Fibroblast of upper back skin (primary cell): ENCODE data around the gene TMEM273.
A peak's percentile ranks its signal among the peaks of the same experiment; 100 is the strongest.

Experiments used
- DNase-seq: peaks from one replicate; pipeline ENCODE4 v3.0.0-alpha.2; 2013

Gene TMEM273

DNA sequence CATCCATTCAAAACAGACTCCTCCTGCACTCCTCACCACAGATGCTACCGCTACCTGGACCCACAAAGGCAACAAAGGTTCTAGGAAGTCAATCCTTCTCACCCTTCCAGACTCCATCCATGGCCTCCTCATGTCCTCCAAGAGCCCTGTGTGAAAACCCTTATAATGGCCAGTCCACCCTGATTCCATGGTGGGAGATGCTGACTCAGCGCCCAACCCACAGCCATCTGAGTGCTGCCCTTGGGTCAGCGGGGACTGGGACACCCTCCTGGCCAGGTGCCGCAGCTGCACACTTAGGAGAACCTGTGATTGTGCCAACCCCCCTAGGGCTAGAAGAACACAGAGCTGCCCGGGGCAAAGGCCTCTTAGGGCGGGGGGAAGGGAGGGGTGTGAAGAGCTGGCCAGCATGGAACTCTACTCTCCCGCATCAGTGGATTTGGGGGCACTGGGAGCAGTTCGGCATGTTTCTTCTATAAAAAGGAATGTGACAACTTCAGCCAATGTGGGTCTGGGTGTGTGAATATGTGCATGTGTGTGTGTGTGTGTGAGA lies 25.4 kb downstream of the TMEM273 start:
- DNase-seq = no peak

DNA sequence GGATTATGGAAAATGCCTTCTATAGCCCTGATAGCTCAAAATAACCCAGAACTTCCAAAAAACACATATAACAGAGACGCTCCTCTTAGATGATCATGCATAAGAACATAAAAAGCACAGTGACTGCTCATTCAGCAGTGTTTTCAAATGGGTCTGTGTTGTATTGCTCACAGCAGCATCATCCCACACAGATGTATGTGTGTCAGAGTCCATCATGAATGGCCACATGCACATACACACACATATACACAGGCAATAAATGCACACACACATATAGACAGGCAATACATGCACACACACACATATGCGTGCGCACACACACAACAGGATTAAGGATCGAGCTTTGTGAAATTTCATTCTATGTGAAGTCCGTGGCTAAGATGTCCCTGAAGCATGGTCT lies 26.1 kb downstream of the TMEM273 start:
- no peak for DNase-seq

DNA sequence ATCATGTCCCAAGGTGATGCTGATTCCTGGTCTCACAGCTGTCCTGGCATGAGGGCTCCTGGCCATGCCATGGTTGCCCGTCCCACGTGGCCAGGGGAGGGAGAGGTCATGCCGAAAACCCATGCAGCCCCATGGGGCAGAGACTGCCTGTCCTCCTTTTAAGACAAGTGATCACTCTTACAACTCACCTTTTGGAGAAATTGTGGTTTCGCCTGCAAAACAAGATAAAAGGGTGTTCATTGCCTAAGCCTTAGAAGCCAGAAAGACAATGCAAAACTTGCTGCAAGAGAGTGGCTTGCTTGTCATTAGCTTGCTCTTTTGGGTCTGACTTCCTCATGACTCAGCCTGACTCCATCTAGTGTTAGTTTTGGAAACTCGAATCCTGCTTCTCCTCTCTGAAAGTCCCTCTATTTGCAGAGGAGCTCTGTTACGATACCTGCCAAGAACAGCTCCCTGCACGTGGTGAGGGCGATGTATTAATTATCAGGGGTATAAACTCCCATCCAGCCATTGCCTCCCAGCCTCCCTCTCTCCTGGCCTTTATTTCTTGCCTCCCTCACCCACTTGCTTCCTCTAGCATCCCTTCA lies 26.7 kb downstream of the TMEM273 start:
- peak; percentile 69 for DNase-seq

DNA sequence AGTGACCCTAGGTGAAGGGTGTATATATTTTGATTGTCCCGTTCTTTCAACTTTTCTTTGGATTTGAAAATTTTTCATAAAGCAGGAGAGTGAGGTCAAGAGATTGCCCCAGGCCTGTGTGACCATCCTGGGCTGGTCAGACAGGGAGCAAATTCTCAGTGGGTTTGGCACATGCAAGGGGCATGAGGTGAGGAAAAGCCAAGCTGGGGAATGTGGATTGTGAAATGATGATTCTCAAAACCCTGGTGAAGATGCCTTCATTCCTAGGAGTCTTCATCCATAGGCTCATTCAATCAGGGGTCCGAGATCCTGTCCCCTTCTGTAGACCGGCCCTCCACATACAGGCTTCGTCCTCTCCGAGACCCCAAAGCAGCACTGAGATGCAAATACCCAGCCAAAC lies 27.4 kb downstream of the TMEM273 start:
- DNase-seq = no peak

DNA sequence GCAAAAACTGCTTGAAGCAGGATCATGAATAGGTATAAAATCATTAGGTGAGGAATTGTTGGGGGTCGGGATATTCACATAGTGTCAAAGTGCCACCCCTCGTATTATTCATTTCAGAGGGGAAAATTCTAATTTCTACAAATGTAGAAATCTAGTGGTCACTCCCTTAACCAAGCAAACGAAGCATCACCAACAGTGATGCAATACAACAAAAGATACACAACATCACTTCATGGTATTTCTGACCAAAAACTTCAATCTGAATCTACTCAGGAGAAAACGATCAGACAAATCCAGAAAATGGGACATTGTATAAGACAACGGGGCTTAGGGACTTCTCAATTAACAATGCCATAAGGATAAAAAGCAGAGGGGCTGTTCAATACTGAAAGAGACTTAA lies 28.1 kb downstream of the TMEM273 start:
- no peak for DNase-seq

DNA sequence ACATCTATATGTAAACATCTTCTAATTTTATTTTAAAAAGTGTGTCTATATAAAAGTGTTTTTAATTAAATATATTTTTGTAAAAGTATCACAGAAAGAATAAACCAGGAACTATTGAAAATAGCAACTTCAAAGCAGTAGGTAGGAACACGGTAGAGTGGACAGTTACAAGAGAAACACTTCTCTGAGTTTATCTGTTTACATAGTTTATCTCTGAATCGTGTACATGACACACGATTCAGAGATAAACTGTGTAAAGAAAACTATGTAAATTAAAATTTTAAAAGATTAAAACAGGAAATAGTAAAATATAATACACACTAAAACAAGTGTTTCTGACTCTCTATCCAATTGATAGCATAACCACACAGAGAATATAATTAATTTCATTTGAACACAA lies 29.3 kb downstream of the TMEM273 start:
- DNase-seq = no peak

DNA sequence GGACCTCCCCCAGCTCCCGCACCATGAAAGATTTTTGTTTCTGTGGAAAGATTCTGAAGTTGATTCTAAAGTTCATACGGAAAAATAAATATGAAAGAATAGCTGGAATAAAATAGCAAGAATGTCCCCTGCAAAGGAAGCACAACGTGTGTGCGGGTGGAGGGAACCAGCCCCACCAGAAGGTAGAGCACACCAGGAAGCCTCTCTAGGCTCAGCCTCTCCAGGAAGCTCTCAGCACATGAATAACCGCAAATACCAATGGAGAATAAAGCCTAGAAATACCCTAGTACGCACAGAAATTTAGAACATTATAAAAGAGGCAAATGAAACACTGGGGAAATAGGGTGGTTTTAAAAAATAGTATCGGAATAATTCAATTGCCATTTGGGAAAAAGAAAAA lies 29.8 kb downstream of the TMEM273 start:
- peak; percentile 24 for DNase-seq

DNA sequence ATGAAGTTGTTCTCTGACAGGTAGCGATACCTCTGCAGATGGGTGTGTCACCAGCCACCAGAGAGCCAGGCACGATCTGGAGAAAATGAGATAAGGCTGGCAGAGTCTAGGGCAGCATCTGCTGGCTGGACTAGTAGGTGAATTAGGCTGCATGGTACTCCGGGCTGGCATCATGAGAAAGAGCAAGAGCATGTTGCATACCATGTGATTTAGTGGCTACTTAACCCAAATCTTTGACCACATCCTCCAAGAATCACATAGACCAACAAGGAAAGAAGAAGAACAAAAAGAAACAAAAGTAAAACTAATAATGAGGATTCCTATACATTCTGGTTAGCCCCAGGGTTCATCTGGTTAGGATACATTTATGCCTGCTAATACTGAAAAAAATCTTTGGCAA lies 31.0 kb downstream of the TMEM273 start:
- DNase-seq = no peak

DNA sequence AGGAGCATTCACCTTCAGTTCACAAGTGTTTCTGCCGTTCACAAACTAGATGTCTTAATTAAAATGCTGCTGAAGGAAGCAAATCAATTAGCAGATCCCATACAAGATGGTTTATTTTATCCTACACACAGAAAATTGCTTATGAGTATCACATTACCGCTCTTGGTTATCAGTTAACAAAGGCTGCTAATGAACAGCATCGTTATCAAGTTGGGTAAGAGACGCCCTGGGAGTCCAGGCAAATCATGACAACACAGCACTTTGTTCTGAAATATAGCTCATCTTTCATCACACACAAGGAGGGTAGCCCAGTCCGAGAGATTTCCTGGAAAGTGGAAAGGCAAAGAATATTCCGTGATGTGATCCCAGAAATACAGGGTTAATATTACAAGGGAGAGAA lies 33.5 kb downstream of the TMEM273 start:
- DNase-seq = no peak

DNA sequence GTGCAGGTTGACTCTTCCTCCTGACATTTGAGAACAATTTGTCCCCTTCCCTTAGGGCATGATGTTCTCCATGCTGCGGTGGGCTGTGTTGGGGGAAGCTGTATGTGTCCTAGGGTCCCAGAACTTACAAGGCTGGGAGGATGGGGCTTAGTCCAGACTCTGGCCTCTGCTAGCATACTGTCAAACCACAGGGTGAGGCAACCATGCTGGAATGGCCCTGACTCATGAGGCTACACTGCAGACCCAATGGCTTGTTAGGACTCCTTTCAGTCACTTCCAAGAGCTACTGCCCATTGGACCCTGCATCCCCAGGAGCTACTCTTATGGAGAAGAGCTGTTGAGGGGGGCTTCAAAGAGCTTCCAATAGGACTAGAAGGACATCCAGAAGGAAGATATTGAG lies 34.2 kb downstream of the TMEM273 start:
- peak; percentile 77 for DNase-seq

DNA sequence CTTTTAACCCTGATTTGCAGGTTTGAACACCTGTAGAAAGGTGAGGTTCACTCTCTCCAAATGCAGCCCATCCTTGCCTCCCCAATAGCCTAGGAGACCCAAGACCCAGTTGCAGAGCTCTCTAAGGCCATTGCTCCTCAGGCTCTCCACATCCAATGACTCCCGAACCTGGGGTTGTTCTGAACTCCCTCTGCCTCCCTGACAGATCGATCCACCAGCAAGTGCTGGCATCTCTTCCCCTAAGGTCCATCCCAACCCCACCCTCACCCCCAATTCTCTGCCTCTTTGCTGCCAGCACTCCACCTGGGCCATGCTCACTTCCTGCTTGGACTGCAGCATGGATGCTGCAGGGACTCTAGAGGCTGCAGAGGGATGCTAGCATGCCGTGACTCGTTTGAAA lies 35.1 kb downstream of the TMEM273 start:
- DNase-seq = no peak

DNA sequence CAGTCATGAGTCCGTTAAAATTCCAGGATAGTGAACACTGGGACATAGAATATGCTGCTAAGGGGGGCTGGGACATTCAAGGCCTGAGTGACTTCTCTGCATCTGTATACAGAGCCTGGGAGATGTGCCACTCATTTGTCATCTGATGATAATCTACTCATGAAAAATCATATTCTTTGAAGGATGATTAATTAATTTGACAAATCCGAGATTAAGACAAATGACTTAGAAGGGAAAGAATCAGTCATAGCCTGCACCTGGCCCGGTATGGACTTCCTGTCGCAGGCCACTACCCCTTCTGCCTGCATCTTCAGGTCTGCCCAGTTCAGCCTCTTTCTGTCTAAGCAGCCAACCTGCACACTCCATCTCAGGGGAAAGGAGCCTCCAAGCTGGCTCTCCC lies 35.5 kb downstream of the TMEM273 start:
- no peak for DNase-seq

DNA sequence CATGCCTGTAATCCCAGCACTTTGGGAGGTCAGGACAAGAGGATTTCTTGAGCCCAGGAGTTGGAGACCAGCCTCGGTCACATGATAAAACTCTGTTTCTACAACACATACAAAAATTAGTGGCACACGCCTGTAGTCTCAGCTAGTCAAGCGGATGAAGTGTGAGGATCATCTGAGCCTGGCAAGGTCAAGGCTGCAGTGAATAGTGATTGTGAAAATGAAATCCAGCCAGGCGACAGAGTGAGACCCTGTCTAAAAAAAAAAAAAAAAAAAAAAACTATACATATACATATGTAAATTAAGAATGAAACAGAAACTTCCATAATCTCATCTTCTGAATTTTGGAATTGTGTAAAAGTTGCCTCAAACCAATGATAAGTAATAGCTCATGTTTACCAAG lies 36.2 kb downstream of the TMEM273 start:
- DNase-seq = no peak

DNA sequence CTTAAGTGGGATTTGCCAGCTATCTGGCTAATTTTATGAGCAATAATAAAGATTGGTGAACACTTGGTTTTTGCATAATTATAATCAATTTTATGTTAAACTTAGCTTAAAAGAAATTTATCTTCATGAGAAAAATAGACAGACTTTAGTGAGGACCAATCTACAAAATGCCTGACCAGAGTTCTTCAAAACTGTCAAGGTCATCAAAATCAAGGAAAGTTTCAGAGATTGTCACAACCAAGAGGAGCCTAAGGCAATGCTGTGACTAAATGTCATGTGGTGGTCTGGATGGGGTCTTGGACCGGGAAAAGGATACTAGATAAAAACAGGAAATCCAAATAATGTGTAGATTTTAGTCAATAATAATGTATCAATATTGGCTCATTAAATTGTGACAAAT lies 36.7 kb downstream of the TMEM273 start:
- DNase-seq = no peak

DNA sequence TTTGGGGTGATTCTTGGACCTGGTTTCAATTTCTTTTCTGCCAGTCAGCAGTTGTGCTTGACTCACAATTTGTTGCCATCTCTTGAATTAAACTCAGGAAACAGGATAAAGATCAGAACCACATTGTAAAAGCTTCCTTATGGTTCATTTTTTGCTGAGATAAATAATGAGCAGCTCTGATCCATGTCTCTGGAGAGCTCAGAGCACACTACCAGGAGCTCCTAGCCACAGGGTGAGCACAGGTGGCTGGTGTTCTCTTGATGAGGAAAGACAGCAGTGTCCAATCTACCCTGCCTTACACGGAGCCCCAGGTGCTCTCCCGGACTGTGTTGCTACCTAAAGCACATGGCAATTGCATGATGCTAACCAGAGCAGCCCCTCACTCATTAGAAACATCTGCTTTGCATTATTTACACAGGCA lies 37.2 kb downstream of the TMEM273 start:
- DNase-seq = peak; percentile 13

DNA sequence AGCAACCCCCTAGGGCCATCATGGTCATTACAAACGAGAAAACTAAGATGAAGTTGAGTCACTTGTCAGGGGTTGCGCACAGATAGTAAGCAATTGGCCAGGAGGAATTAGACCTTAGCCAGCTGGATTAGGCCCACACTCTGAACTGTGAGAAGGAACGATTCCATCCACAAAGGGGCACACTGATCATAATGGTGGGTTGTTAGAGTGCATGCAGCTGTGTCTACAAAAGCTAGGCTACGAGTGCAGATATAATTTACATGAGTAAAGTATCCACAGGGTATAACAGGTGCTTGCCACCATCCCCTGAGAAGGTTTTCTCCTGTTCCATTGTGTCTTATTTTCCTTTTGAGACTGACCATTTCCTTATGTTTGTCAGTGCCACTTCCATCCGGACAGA lies 37.8 kb downstream of the TMEM273 start:
- peak; percentile 22 for DNase-seq

DNA sequence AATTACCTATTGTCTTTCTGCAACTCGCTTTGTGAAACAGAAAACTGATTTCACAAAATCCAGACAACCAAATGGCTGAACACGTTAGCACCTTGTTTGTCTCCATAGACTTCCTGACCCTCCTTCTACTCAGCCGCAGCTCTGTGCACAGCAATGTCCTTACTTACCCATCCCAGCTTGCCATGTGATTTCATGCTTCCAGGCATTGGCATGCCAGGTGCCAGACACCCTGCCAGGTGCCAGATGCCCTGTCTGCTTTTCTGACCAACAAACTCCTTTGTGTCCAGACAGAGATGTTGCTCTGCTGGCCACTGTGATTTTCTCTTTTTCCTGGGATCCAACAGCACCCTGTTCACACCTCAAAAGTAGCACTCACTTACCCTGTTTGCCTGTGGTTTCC lies 38.3 kb downstream of the TMEM273 start:
- no peak for DNase-seq

DNA sequence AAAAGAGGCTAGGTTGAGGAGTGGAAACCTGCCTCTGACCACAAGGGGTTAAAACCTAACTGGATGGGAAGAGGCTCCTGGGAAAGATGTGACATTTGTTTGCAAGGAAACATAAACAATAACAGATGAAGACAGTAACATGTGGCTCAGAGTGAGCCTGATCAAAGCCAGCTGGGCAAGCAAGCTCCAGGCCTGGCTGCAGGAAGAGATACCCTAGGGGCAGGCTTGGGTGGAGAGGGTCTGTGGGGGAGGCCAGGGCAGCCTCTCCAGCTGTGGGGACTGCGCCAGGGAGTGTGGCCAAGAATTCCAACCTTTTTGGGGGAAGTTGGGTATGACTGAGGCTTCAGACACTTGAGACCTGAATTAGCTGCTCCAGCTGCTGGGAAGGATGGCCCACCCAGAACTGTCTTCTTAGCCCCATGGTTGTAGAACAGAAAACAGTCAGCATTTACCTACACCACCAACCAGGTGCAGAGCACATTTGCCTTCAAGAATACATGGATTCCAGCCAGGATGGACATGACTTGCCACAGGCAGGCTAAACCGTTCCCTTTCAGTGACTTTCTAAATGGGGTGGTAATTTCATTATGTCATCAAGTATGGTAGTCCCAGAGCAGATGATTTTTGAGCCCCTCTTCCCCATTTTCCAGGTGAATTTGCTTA lies 44.0 kb downstream of the TMEM273 start:
- DNase-seq = peak; percentile 76

DNA sequence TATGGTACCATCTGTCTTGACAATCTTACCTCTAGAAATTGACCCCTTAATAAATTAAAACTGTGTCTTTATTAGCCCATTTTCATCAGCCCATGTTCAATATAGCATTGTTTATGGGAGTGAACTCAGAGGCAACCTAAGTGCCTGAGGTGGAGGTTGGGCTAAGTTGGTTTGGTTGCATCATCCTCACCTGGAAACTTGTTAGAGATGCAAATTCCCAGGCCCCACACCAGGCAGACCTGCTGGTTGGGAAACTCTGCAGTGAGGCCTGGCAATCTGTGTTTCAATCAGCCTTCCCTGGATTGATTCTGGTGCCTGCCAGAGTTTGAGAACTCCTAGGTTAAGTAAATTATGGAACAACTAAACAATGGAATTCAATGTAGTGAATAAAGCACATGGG lies 44.9 kb downstream of the TMEM273 start:
- no peak for DNase-seq

DNA sequence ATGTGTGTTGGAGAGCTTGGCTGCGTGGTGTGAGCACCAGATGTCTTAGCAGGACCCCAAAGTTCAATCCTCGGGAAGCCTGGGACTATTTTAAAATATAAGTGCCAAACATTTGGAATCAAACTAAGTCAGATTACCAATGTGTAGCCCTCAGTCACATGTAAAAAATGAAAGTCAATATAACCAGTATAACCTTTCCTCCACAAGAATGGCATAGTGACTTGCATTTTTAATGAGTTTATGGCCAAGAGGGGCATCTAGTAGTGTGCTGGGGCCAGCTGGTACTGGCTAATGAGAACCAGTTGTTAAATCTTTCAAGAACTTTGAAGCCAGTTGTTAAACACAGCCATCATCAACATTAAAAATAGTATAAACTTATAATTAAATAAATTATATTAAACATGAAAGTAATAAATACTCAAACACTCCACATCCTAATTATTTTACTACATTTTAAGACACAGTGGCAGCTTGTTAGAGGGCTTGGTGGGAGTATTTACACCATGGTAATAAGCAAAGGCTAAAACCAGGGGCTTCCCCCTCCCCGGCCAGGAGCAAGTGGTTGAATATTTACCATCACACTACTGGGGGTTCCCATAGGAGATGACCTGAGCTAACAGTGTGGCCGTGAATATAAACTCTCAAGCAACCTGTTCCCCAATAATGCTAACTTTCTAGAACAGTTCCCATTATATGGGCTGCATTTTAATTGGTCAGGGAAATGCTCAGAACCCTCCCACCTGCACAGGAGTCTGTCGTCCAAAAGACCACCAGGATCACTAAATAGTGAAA lies 46.5 kb downstream of the TMEM273 start:
- no peak for DNase-seq

DNA sequence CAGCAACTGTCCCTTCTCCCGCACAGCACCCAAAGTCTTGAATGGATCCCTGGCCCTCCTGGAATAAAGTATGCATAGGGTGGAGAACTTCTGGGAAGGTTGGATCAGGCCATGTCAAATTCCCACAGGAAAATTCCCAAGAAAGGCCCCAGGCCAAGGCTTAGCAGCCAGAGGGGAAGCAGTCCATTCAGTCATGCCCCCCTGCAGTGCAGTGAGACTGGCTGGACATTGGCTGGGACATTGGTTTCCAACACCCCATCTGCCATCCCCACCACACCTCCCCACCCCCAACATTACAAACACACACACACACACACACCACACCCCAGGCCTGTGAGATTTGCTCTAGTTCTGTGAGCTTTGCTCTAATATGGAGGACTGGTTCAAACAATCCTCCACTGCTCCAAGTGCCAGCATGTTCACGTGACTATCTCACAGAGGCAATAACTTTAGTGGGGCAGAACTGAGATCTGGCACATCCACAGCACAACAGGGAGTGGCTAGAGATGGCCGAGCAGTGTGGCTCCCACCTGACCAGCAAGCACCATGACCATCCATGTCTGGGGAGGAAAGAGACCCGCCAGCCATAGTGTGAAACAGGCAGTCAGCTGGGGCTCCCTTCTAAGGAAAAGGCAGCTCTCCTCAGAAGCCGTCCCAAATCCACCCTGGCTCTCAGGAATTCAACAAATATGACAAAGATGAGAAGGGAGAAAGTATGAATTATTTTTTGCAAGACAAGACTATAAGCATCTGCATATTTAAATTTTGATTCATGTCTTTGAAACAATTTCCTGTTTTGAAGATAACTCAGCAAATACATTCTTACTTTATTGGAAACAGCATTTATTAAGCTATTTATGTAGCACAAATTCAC lies 47.6 kb downstream of the TMEM273 start:
- peak; percentile 72 for DNase-seq

DNA sequence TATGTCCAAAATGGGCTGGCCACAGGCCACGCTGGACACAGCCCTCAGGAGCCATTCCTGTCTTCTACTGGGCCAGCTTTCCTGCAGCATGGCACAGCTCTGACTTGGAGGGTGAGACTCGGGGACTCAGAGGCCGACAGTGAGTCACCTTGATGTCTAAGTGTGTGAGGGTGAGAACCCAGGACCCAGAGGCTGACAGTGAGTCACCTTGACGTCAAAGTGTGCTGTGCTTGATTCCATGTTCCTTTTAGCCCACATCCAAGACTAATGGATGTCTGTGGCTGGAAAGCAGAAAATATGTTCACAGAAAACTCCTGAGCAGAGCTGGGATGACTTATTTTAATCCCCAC lies 48.4 kb downstream of the TMEM273 start:
- peak; percentile 97 for DNase-seq
